NCI-H2196 treated with DMSO at 0.1 percent for 48 hours (cell line): Measurements from ENCODE around the gene LRRC38.
"Not testable (repeated sequence)": the region's sequence is repeated elsewhere in the genome, so short reads cannot be mapped to it uniquely, and the experiment has no call there.

Experiments used
- DNase-seq: peaks from one replicate; lab custom pipeline; 2025; ENCODE audit not compliant: unreplicated experiment; lab: John Stamatoyannopoulos, UW

Gene LRRC38

GRCh38 chr1:13513895-13514546 is at the start of gene LRRC38:
TSS of gene LRRC38 (minus strand) at chr1:13514003. CDS start at chr1:13513593, 410 bp downstream.
- no peak for DNase-seq

GRCh38 chr1:13562981-13563380 is 49.2 kb upstream of the LRRC38 start:
- not testable (repeated sequence) for DNase-seq

- DNase-seq: no peak
Observed at GRCh38 chr1:13560541-13560940, 46.7 kb upstream of the LRRC38 start.

GRCh38 chr1:13556224-13556764 is 42.5 kb upstream of the LRRC38 start:
- no peak for DNase-seq

- no peak for DNase-seq
Observed at GRCh38 chr1:13554798-13555197, 41.0 kb upstream of the LRRC38 start.

GRCh38 chr1:13550663-13551062 is 36.9 kb upstream of the LRRC38 start:
- DNase-seq: no peak

GRCh38 chr1:13549521-13549920 is 35.7 kb upstream of the LRRC38 start:
- DNase-seq: no peak

- no peak for DNase-seq
Observed at GRCh38 chr1:13549021-13549420, 35.2 kb upstream of the LRRC38 start.

- DNase-seq: no peak
Observed at GRCh38 chr1:13548281-13548680, 34.5 kb upstream of the LRRC38 start.

- no peak for DNase-seq
Observed at GRCh38 chr1:13546791-13547190, 33.0 kb upstream of the LRRC38 start.

- no peak for DNase-seq
Observed at GRCh38 chr1:13544221-13544556, 30.4 kb upstream of the LRRC38 start.

- DNase-seq: no peak
Observed at GRCh38 chr1:13543451-13544220, 29.8 kb upstream of the LRRC38 start.

GRCh38 chr1:13541435-13542215 is 27.8 kb upstream of the LRRC38 start:
- no peak for DNase-seq

GRCh38 chr1:13540866-13541265 is 27.1 kb upstream of the LRRC38 start:
- DNase-seq: no peak

- DNase-seq: no peak
Observed at GRCh38 chr1:13539683-13540082, 25.9 kb upstream of the LRRC38 start.

- DNase-seq: no peak
Observed at GRCh38 chr1:13538832-13539231, 25.0 kb upstream of the LRRC38 start.

- DNase-seq: no peak
Observed at GRCh38 chr1:13536571-13536970, 22.8 kb upstream of the LRRC38 start.

GRCh38 chr1:13535227-13535626 is 21.4 kb upstream of the LRRC38 start:
- DNase-seq: no peak

- no peak for DNase-seq
Observed at GRCh38 chr1:13528320-13528719, 14.5 kb upstream of the LRRC38 start.

- DNase-seq: no peak
Observed at GRCh38 chr1:13523780-13524477, 10.1 kb upstream of the LRRC38 start.

- DNase-seq: no peak
Observed at GRCh38 chr1:13520985-13521384, 7.2 kb upstream of the LRRC38 start.
